HFFc6 (cell line): ENCODE data around the gene ZNF469. TPM values are rescaled to one million over a fixed set of nuclear protein-coding genes. Genes with fewer than 3 reads are reported as not detected.

Experiments
- DNase-seq: peaks from one replicate; pipeline ENCODE4 v3.0.0-alpha.2; 2018
- H3K27ac Mint-ChIP-seq: 2 replicates; pipeline ENCODE4 v1.8.0; 2020; ENCODE audit warnings: mild to moderate bottlenecking, mixed read lengths
- H3K27me3 Mint-ChIP-seq: 2 replicates; pipeline ENCODE4 v1.8.0; 2021; ENCODE audit warnings: mild to moderate bottlenecking, moderate library complexity, mixed read lengths; ENCODE audit not compliant: insufficient read depth
- H3K36me3 Mint-ChIP-seq: 2 replicates; pipeline ENCODE4 v1.8.0; 2021; ENCODE audit warnings: low read depth, mixed read lengths
- H3K4me1 Mint-ChIP-seq: 2 replicates; pipeline ENCODE4 v1.8.0; 2020; ENCODE audit warnings: low read depth, mixed read lengths
- H3K4me3 Mint-ChIP-seq: 2 replicates; pipeline ENCODE4 v1.8.0; 2020; ENCODE audit warnings: mild to moderate bottlenecking, moderate library complexity, mixed read lengths
- H3K9me3 Mint-ChIP-seq: 2 replicates; pipeline ENCODE4 v1.8.0; 2020; ENCODE audit warnings: mild to moderate bottlenecking, mixed read lengths
- CTCF ChIP-seq: fragments of 200-600 bp; sonication (generic); IDR thresholded peaks from 2 replicates; pipeline ENCODE4 v1.5.0; 2021; ENCODE audit warnings: antibody characterized with exemption, mild to moderate bottlenecking
- total RNA-seq, 6 experiments: library from RNA; stranded (reverse); fragmentation: NEBNext Ultra II Directional; extraction: Animal tissue kit (Norgen Biotek cat#: 25700); gene quantifications; 2 replicates in 1 of 6; 3 replicates in 5 of 6; pipeline ENCODE4 v1.2.3, GENCODE V29; 2021

ZNF469 gene
- total RNA-seq, 6 experiments from 2014 or later: 9.4 to 17.5 (median 10.1) TPM

- H3K27ac Mint-ChIP-seq: no peak overlapping the region
- no peak overlapping the region for H3K4me3 Mint-ChIP-seq
- no peak for DNase-seq
- no peaks in the 10 kb centered on the region for H3K36me3 Mint-ChIP-seq
- no peaks in the 10 kb centered on the region for H3K4me1 Mint-ChIP-seq
- peaks cover 9% of the 10 kb centered on the region; the same call in 1 of the 2 replicates for H3K27me3 Mint-ChIP-seq
- peaks cover 14% of the 10 kb centered on the region; the same call in 1 of the 2 replicates for H3K9me3 Mint-ChIP-seq
- no peak for TF ChIP-seq CTCF
These were observed 16.6 kb upstream of the ZNF469 start for GRCh38 chr16:88366032-88366703.

- H3K27me3 Mint-ChIP-seq: peaks cover 5% of the 10 kb centered on the region; the same call in 1 of the 2 replicates
- H3K36me3 Mint-ChIP-seq: no peaks in the 10 kb centered on the region
- no peaks in the 10 kb centered on the region for H3K4me1 Mint-ChIP-seq
- H3K9me3 Mint-ChIP-seq: peaks cover 14% of the 10 kb centered on the region; the same call in 1 of the 2 replicates
- H3K27ac Mint-ChIP-seq: no peak overlapping the region
- H3K4me3 Mint-ChIP-seq: no peak overlapping the region
- TF ChIP-seq CTCF: no peak
- no peak for DNase-seq
These were observed 16.1 kb upstream of the ZNF469 start for GRCh38 chr16:88366704-88367047.

GRCh38 chr16:88367560-88367959 is 15.2 kb upstream of the ZNF469 start:
- Mint-ChIP-seq H3K9me3 (peaks cover 8% of the 10 kb centered on the region; the same call in 1 of the 2 replicates), H3K36me3 (no peaks in the 10 kb centered on the region), H3K4me1 (no peaks in the 10 kb centered on the region), H3K4me3 (no peak overlapping the region), H3K27ac (no peak overlapping the region), H3K27me3 (peaks cover 5% of the 10 kb centered on the region; the same call in 1 of the 2 replicates)
- no peak for DNase-seq
- no peak for TF ChIP-seq CTCF

- H3K27ac Mint-ChIP-seq: no peak overlapping the region
- no peaks in the 10 kb centered on the region for H3K4me1 Mint-ChIP-seq
- H3K36me3 Mint-ChIP-seq: no peaks in the 10 kb centered on the region
- H3K27me3 Mint-ChIP-seq: peaks cover 2% of the 10 kb centered on the region; the same call in 1 of the 2 replicates
- no peak for DNase-seq
- H3K4me3 Mint-ChIP-seq: no peak overlapping the region
- H3K9me3 Mint-ChIP-seq: peaks cover 3% of the 10 kb centered on the region; the same call in 1 of the 2 replicates
- TF ChIP-seq CTCF: no peak
These were observed 14.7 kb upstream of the ZNF469 start for GRCh38 chr16:88368036-88368435.

DNA sequence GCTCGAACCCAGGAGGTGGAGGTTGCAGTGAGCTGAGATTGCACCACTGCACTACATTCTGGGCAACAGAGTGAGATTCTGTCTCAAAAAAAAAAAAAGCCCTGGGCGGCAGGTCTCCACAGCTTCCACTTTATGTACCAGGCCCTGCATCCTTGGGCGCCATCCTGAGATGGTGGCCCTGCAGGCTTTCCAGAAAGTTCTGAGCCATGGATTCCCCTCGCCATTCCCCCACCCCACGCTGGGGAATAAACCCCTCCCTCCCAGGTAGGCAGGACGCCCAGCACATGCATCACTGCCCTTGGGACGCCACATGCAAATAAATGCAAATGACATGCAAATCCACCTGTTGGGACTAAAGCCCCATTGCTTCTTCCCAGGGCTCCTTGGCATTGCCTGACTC is 13.8 kb upstream of the ZNF469 start:
- no peak overlapping the region for H3K27ac Mint-ChIP-seq
- H3K27me3 Mint-ChIP-seq: peaks cover 2% of the 10 kb centered on the region; the same call in 1 of the 2 replicates
- TF ChIP-seq CTCF: no peak
- H3K36me3 Mint-ChIP-seq: no peaks in the 10 kb centered on the region
- no peaks in the 10 kb centered on the region; the same call in 1 of the 2 replicates for H3K4me1 Mint-ChIP-seq
- H3K4me3 Mint-ChIP-seq: no peak overlapping the region
- H3K9me3 Mint-ChIP-seq: no peaks in the 10 kb centered on the region
- no peak for DNase-seq
